NT2/D1 (cell line): ENCODE results near the gene CD302.

Experiments used
- DNase-seq: peaks from one replicate; pipeline ENCODE4 v3.0.0-alpha.2; 2011; ENCODE audit warnings: low read depth, low spot score
- H3K27me3 ChIP-seq: 2 replicates; pipeline ENCODE4 v1.6.0; 2011; ENCODE audit warnings: mild to moderate bottlenecking; ENCODE audit not compliant: insufficient read length, insufficient read depth
- H3K36me3 ChIP-seq: 2 replicates; pipeline ENCODE4 v1.6.1; 2011; ENCODE audit warnings: mild to moderate bottlenecking, low read length, mixed read lengths; ENCODE audit not compliant: insufficient read depth, insufficient read length
- H3K4me1 ChIP-seq: 2 replicates; pipeline ENCODE4 v1.5.1; 2011; ENCODE audit not compliant: insufficient read depth, insufficient read length
- H3K4me3 ChIP-seq: 2 replicates; pipeline ENCODE4 v1.5.1; 2011; ENCODE audit warnings: low read depth; ENCODE audit not compliant: insufficient read length
- H3K9ac ChIP-seq: 2 replicates; pipeline ENCODE4 v1.6.0; 2011; ENCODE audit warnings: low read depth; ENCODE audit not compliant: insufficient read length
- H3K9me3 ChIP-seq: 2 replicates; pipeline ENCODE4 v1.5.1; 2011; ENCODE audit warnings: mild to moderate bottlenecking, low read length; ENCODE audit not compliant: insufficient read depth
- SUZ12 ChIP-seq: IDR thresholded peaks from 2 replicates; pipeline ENCODE4 v1.6.1; 2011; ENCODE audit not compliant: insufficient read length, insufficient read depth; ENCODE audit errors: extremely low read depth
- YY1 ChIP-seq: IDR thresholded peaks from 2 replicates; pipeline ENCODE4 v1.6.1; 2011; ENCODE audit not compliant: insufficient read length, insufficient read depth
- ZNF274 ChIP-seq: IDR thresholded peaks from 2 replicates; pipeline ENCODE4 v1.6.1; 2011; ENCODE audit warnings: mild to moderate bottlenecking, low read depth, low read length

CD302 gene

GRCh38 chr2:159742846-159743245 lies 55.2 kb downstream of the CD302 start:
- Histone ChIP-seq H3K4me1 (peaks cover 2% of the 10 kb centered on the region), H3K27me3 (no peaks in the 10 kb centered on the region), H3K36me3 (peaks cover 94% of the 10 kb centered on the region), H3K4me3 (no peak overlapping the region), H3K9me3 (no peaks in the 10 kb centered on the region), H3K9ac (no peak overlapping the region)
- DNase-seq, result no peak
- TF ChIP-seq YY1 (no peak), ZNF274 (no peak), SUZ12 (no peak)

GRCh38 chr2:159738509-159739390 lies 59.3 kb downstream of the CD302 start:
- H3K9ac ChIP-seq, result no peak overlapping the region
- peaks cover 97% of the 10 kb centered on the region for H3K36me3 ChIP-seq
- H3K4me3 ChIP-seq, result no peak overlapping the region
- TF ChIP-seq YY1 (no peak), ZNF274 (no peak), SUZ12 (no peak)
- no peak for DNase-seq
- H3K9me3 ChIP-seq, result no peaks in the 10 kb centered on the region
- H3K4me1 ChIP-seq, result peaks cover 4% of the 10 kb centered on the region
- H3K27me3 ChIP-seq, result no peaks in the 10 kb centered on the region

- no peak for TF ChIP-seq YY1
- TF ChIP-seq ZNF274, result no peak
- no peak for TF ChIP-seq SUZ12
- no peaks in the 10 kb centered on the region for H3K27me3 ChIP-seq
- H3K4me3 ChIP-seq, result no peak overlapping the region
- DNase-seq, result no peak
- peaks cover 4% of the 10 kb centered on the region for H3K4me1 ChIP-seq
- peaks cover 97% of the 10 kb centered on the region for H3K36me3 ChIP-seq
- no peak overlapping the region for H3K9ac ChIP-seq
- H3K9me3 ChIP-seq, result no peaks in the 10 kb centered on the region
These were observed 60.1 kb downstream of the CD302 start for GRCh38 chr2:159737917-159738296.

- H3K4me1 ChIP-seq, result peaks cover 4% of the 10 kb centered on the region
- TF ChIP-seq SUZ12, result no peak
- peaks cover 97% of the 10 kb centered on the region for H3K36me3 ChIP-seq
- no peaks in the 10 kb centered on the region for H3K27me3 ChIP-seq
- no peak overlapping the region for H3K9ac ChIP-seq
- DNase-seq, result no peak
- no peaks in the 10 kb centered on the region for H3K9me3 ChIP-seq
- H3K4me3 ChIP-seq, result no peak overlapping the region
These were observed 60.6 kb downstream of the CD302 start for GRCh38 chr2:159737292-159737916.

- DNase-seq, result no peak
- Histone ChIP-seq H3K9me3 (no peaks in the 10 kb centered on the region), H3K4me3 (no peak overlapping the region), H3K27me3 (no peaks in the 10 kb centered on the region), H3K4me1 (peaks cover 4% of the 10 kb centered on the region), H3K9ac (no peak overlapping the region), H3K36me3 (peaks cover 91% of the 10 kb centered on the region)
- TF ChIP-seq ZNF274 (no peak), SUZ12 (no peak), YY1 (no peak)
These were observed 62.0 kb downstream of the CD302 start for GRCh38 chr2:159736048-159736447.

- DNase-seq, result no peak
- TF ChIP-seq YY1 (no peak), SUZ12 (no peak), ZNF274 (no peak)
- H3K36me3 ChIP-seq, result peaks cover 91% of the 10 kb centered on the region
These were observed 62.4 kb downstream of the CD302 start for GRCh38 chr2:159735648-159736047.

GRCh38 chr2:159728629-159729028 lies 69.4 kb downstream of the CD302 start:
- no peak overlapping the region for H3K4me3 ChIP-seq
- no peak for DNase-seq
- H3K9ac ChIP-seq, result no peak overlapping the region
- H3K27me3 ChIP-seq, result no peaks in the 10 kb centered on the region
- TF ChIP-seq SUZ12, result no peak
- no peak for TF ChIP-seq ZNF274
- TF ChIP-seq YY1, result no peak
- no peaks in the 10 kb centered on the region for H3K4me1 ChIP-seq
- no peaks in the 10 kb centered on the region for H3K9me3 ChIP-seq
- peaks cover 64% of the 10 kb centered on the region for H3K36me3 ChIP-seq

More at GRCh38 chr2:159735648-159736047, 62.4 kb downstream of the CD302 start:
- Histone ChIP-seq H3K4me3 (no peak overlapping the region), H3K4me1 (peaks cover 4% of the 10 kb centered on the region), H3K9me3 (no peaks in the 10 kb centered on the region), H3K9ac (no peak overlapping the region), H3K27me3 (no peaks in the 10 kb centered on the region)
